WTC11 (cell line): ENCODE measurements around the gene PTGER2. TPM values are rescaled to one million over a fixed set of nuclear protein-coding genes. Genes with fewer than 3 reads are reported as not detected.

Source experiments
- ATAC-seq: fragments of 200-7000 bp; cut with Tn5 transposase; 2 replicates; pipeline ENCODE4 v1.10.0; 2021; ENCODE audit warnings: mild to moderate bottlenecking, moderate library complexity
- CTCF ChIA-PET: fragments of 300-600 bp; sonication (Branson Sonifier 250); formaldehyde crosslinking; loops from one replicate; lab custom pipeline; 2021; ENCODE audit warnings: antibody characterized with exemption; lab: Charles Lee
- POLR2A ChIA-PET: fragments of 350-600 bp; sonication (Branson Sonifier 250); formaldehyde crosslinking; loops from one replicate; lab custom pipeline; 2021; ENCODE audit warnings: antibody characterized with exemption; lab: Charles Lee
- DNase-seq: peaks from one replicate; pipeline ENCODE4 v3.0.0; 2021; ENCODE audit warnings: low spot score
- H3K27ac Mint-ChIP-seq: 2 replicates; pipeline ENCODE4 v1.8.0; 2021; ENCODE audit warnings: mixed read lengths
- H3K27me3 Mint-ChIP-seq: 2 replicates; pipeline ENCODE4 v1.8.0; 2021; ENCODE audit warnings: low read depth, mild to moderate bottlenecking, moderate library complexity, mixed read lengths
- H3K36me3 Mint-ChIP-seq: 2 replicates; pipeline ENCODE4 v1.8.0; 2021; ENCODE audit warnings: mixed read lengths
- H3K4me1 Mint-ChIP-seq: 2 replicates; pipeline ENCODE4 v1.8.0; 2022; ENCODE audit warnings: mixed read lengths
- H3K4me3 Mint-ChIP-seq: 2 replicates; pipeline ENCODE4 v1.8.0; 2021; ENCODE audit warnings: mild to moderate bottlenecking, moderate library complexity, mixed read lengths
- H3K9me3 Mint-ChIP-seq: 2 replicates; pipeline ENCODE4 v1.8.0; 2021; ENCODE audit warnings: mixed read lengths
- AFF4 ChIP-seq: sonication (generic); formaldehyde crosslinking; IDR thresholded peaks from 2 replicates; pipeline ENCODE4 v1.8.1; 2023; ENCODE audit warnings: mild to moderate bottlenecking, missing genetic modification reagents, borderline replicate concordance
- ATF6 ChIP-seq: sonication (generic); formaldehyde crosslinking; IDR thresholded peaks from 2 replicates; pipeline ENCODE4 v1.8.1; 2023; ENCODE audit warnings: mild to moderate bottlenecking, missing genetic modification reagents
- E2F4 ChIP-seq: sonication (generic); formaldehyde crosslinking; IDR thresholded peaks from 2 replicates; pipeline ENCODE4 v1.8.1; 2022; ENCODE audit warnings: low read depth, mild to moderate bottlenecking, moderate library complexity, missing genetic modification reagents, borderline replicate concordance
- FOXK1 ChIP-seq: sonication (generic); formaldehyde crosslinking; IDR thresholded peaks from 2 replicates; pipeline ENCODE4 v1.8.0; 2022; ENCODE audit warnings: mild to moderate bottlenecking, moderate library complexity, missing genetic modification reagents
- FOXP1 ChIP-seq: sonication (generic); formaldehyde crosslinking; IDR thresholded peaks from 2 replicates; pipeline ENCODE4 v1.8.0; 2022; ENCODE audit warnings: missing genetic modification reagents, mild to moderate bottlenecking, moderate library complexity, borderline replicate concordance
- FOXP4 ChIP-seq: sonication (generic); formaldehyde crosslinking; IDR thresholded peaks from 2 replicates; pipeline ENCODE4 v1.8.0; 2022; ENCODE audit warnings: mild to moderate bottlenecking, missing genetic modification reagents
- HMGXB4 ChIP-seq: sonication (generic); formaldehyde crosslinking; IDR thresholded peaks from 2 replicates; pipeline ENCODE4 v1.8.1; 2023; ENCODE audit warnings: mild to moderate bottlenecking, moderate library complexity, missing genetic modification reagents
- IRF1 ChIP-seq: sonication (generic); formaldehyde crosslinking; IDR thresholded peaks from 2 replicates; pipeline ENCODE4 v1.8.0; 2023; ENCODE audit warnings: missing genetic modification reagents
- IRF2 ChIP-seq: sonication (generic); formaldehyde crosslinking; IDR thresholded peaks from 2 replicates; pipeline ENCODE4 v1.8.0; 2022; ENCODE audit warnings: low read depth, missing genetic modification reagents, borderline replicate concordance
- JUN ChIP-seq: sonication (generic); formaldehyde crosslinking; IDR thresholded peaks from 2 replicates; pipeline ENCODE4 v1.8.0; 2023; ENCODE audit warnings: mild to moderate bottlenecking, missing genetic modification reagents
- SP1 ChIP-seq: sonication (generic); formaldehyde crosslinking; conservative IDR thresholded peaks from 2 replicates; pipeline ENCODE4 v1.8.1; 2022; ENCODE audit warnings: missing genetic modification reagents
- TEAD1 ChIP-seq: sonication (generic); formaldehyde crosslinking; IDR thresholded peaks from 2 replicates; pipeline ENCODE4 v1.8.0; 2022; ENCODE audit warnings: mild to moderate bottlenecking, missing genetic modification reagents
- TP53 ChIP-seq: sonication (generic); formaldehyde crosslinking; IDR thresholded peaks from 2 replicates; pipeline ENCODE4 v1.8.1; 2023; ENCODE audit warnings: mild to moderate bottlenecking, missing genetic modification reagents
- ZNF219 ChIP-seq: sonication (generic); formaldehyde crosslinking; IDR thresholded peaks from 2 replicates; pipeline ENCODE4 v1.8.0; 2023; ENCODE audit warnings: missing genetic modification reagents, mild to moderate bottlenecking, borderline replicate concordance
- ZNF425 ChIP-seq: fragments of 250-450 bp; sonication (Bioruptor Pico); conservative IDR thresholded peaks from 2 replicates; pipeline ENCODE4 v1.9.0; 2021; ENCODE audit warnings: mild to moderate bottlenecking
- ZNF671 ChIP-seq: fragments of 250-450 bp; sonication (Bioruptor Pico); IDR thresholded peaks from 2 replicates; pipeline ENCODE4 v1.8.0; 2021; ENCODE audit warnings: mild to moderate bottlenecking
- total RNA-seq: library from RNA; stranded (reverse); gene quantifications from 3 replicates; pipeline ENCODE4 v1.2.3, GENCODE V29; 2021

The PTGER2 gene
- total RNA-seq, 1 experiment from 2014 or later, result 0.92 TPM

- TF ChIP-seq IRF1 (CRISPR knock-in tag), result no peak
- TF ChIP-seq FOXP4 (CRISPR knock-in tag), result no peak
- TF ChIP-seq E2F4 (CRISPR knock-in tag), result no peak
- TF ChIP-seq ZNF425, result no peak
- TF ChIP-seq FOXP1, result no peak
Observed at GRCh38 chr14:52299692-52300278, 14.3 kb upstream of the PTGER2 start (continued).

GRCh38 chr14:52303236-52303635, 10.9 kb upstream of the PTGER2 start:
- POLR2A ChIA-PET, result no interaction called here
- no peaks in the 10 kb centered on the region for H3K36me3 Mint-ChIP-seq
- TF ChIP-seq ATF6 (CRISPR knock-in tag) (no peak), ZNF219 (CRISPR knock-in tag) (no peak), TEAD1 (no peak), FOXK1 (CRISPR knock-in tag) (no peak), IRF2 (CRISPR knock-in tag) (no peak), FOXP4 (CRISPR knock-in tag) (no peak), ZNF671 (CRISPR knock-in tag) (no peak), SP1 (no peak), HMGXB4 (no peak), E2F4 (CRISPR knock-in tag) (no peak), AFF4 (CRISPR knock-in tag) (no peak), TP53 (CRISPR knock-in tag) (no peak), JUN (no peak)

More at GRCh38 chr14:52303236-52303635, 10.9 kb upstream of the PTGER2 start:
- no peak overlapping the region for H3K4me3 Mint-ChIP-seq
- H3K27ac Mint-ChIP-seq, result no peak overlapping the region
- H3K27me3 Mint-ChIP-seq, result peaks cover 4% of the 10 kb centered on the region
- DNase-seq, result no peak
- CTCF ChIA-PET, result no interaction called here
- no peaks in the 10 kb centered on the region for H3K9me3 Mint-ChIP-seq
- peaks cover 16% of the 10 kb centered on the region for H3K4me1 Mint-ChIP-seq
- no peak for ATAC-seq
